KG1 (cell line): ENCODE data around the gene RNF141.

Experiments
- DNase-seq: peaks from one replicate; lab custom pipeline; 2025; lab: John Stamatoyannopoulos, UW

Gene RNF141

GRCh38 chr11:10522276-10522675, 18.7 kb downstream of the RNF141 start:
- no peak for DNase-seq

DNA sequence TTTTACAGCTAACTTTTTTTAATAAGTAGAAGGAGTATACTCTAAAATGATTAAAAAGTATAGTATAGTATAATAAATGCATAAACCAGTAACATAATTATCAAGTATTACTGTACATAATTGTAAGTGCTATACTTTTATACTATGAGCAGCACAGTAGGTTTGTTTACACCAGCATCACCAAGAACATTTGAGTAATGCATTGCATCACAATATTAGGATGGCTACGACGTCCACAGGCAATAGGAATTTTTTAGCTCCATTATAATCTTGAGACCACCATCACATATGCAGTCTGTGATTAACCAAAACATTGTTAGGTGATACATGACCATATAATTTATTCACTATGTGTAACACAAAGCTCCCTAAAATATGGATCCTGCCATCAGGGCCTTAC, 20.4 kb downstream of the RNF141 start:
- DNase-seq, result no peak

DNA sequence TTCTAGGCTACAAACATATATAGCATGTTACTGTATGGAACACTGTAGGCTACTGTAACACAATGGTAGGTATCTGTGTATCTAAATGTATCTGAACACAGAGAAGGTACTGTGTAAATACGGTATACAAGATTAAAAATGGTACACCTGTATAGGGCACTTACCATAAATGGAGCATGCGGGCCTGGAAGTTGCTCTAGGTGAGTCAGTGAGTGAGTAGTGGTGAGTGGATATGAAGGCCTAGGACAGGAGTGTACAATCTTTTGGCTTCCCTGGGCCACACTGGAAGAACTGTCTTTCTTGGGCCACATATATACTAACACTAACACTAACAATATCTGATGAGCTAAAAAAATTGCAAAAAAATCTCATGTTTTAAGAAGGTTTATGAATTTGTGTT, 21.4 kb downstream of the RNF141 start:
- DNase-seq, result no peak

DNA sequence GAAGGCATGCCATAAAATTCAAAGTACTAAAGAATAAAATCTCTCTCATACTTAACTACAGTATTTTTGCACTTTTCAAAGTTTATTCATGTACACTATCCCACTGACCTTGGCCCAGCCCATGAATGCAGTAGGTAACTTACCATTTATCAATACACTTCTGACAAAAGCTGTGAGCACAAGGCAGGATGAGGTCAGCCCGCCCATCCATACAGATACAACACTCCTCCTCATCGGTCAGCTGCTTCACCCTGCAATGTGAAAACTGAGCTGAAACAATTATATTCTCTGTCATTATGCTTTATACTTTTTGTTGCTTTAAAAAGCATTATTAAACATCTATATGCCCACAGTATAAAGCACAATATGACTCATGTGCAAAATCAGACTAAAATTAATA, 22.1 kb downstream of the RNF141 start:
- DNase-seq, result no peak

DNA sequence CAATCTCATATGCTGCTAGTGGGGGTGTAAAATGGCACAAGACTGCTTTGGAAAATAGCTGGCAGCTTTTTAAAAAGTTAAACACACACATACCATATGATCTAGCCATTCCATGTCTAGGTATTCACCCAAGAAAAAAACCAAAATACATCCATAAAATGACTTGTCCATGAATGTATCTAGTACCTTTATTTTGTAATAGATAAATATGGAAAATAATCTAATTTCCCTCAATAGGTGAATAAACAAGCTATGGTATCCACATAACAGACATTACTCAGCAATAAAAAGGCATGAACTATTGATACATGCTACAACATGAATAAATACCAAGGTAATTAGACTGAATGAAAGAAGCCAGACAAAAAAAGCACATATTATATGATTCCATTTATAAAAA, 22.9 kb downstream of the RNF141 start:
- DNase-seq, result no peak

DNA sequence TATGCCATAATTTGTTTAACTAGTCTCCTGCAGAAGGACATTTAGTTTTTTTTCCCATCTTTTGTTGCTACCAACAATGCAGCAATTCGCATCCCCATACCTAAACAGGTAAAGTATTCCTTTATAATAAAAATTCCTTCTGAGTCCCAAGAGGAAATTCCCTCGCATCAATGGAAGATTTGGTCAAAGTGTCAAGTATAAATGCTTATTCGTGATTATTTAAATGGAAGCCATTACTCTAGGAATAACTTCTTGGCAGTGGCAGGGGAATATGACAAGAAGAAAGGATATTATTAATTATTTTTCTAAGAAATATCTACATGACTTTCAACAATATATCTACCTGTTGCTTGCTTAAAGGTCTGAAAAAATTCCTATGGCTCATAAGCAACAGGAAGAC, 25.6 kb downstream of the RNF141 start:
- no peak for DNase-seq

DNA sequence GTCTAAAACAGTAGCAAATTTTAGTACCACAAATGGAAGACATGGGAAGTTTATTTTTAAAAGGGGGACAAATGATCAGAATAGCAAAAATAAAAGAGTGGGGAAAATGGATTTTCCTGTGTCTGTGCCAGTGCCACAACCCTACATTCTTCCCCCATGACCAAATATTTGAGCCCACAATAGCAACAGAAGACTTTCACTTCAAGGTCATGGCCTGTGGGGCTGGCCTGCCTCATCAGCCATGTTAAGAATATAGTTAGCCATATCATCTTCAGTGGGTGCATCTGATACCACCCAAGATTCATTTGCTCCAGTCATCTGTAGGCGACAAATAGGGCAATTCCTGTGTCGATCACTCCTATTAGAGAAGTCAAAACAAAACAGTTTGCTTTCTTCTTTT, 26.3 kb downstream of the RNF141 start:
- DNase-seq, result no peak

DNA sequence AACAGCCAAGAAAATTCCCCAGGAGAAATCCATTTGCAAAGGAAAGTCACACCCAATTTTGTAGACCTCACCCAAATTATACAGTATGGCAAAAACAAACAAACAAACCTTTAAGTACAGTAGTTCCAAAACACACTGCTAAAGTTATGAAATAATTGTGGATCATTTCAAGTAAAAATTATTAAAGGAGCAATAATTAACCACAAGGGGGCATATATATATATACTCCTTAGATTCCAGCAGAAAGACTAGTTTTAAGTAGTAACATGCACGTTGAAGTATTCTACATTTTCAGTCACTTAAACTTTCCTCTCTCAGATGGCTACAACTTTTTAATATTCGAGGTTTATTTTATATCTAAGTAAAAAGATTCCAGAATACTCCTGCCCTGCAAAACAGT, 26.8 kb downstream of the RNF141 start:
- no peak for DNase-seq

GRCh38 chr11:10511181-10511621, 29.8 kb downstream of the RNF141 start:
- no peak for DNase-seq

GRCh38 chr11:10506008-10506370, 35.0 kb downstream of the RNF141 start:
- DNase-seq, result no peak

- no peak for DNase-seq
Observed at GRCh38 chr11:10505278-10506007, 35.5 kb downstream of the RNF141 start.

DNA sequence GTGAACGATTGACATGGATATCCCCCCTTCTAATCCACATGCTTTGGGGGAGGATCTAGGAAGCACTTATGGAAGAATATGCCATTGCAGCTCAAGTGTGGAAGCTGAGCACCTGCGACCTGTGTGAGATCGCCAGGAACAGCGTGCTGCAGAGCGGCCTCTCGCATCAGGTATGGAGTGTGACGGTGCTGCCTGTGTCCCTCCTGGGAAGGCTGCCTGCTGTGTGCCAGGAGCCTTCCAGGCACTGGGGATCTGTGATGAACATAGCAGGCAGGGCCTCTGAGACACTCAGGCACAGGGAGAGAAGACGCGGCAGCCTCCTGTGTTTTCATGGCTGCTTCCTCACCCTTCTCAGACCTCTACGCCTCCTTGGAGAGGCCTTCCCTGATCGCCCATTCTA, 36.5 kb downstream of the RNF141 start:
- no peak for DNase-seq

GRCh38 chr11:10503777-10504480, 37.1 kb downstream of the RNF141 start:
- DNase-seq, result no peak

GRCh38 chr11:10503221-10503620, 37.8 kb downstream of the RNF141 start:
- DNase-seq, result no peak

DNA sequence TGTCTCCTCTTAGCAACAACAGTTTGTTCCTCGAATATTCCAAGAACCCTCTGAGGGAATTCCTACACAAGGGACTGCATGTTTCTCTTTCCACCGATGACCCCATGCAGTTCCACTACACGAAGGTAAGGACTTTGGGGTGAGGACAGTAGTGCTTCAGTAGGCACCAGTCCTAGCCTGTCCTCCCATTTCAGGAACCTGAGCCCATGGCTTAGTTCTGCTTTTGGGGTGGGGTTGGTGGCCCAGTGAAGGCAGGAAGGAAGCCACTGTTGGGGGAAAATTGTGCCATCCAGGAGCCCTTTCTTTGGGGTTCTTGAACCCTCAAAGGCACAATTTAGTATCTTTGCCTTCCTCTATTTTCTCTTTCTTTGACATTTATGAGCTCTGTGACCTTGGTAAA, 38.2 kb downstream of the RNF141 start:
- DNase-seq, result peak; percentile 26

GRCh38 chr11:10502065-10502680, 38.8 kb downstream of the RNF141 start:
- DNase-seq, result no peak

- DNase-seq, result no peak
Observed at GRCh38 chr11:10500757-10501684, 40.0 kb downstream of the RNF141 start.

GRCh38 chr11:10499874-10500601, 40.9 kb downstream of the RNF141 start:
- no peak for DNase-seq

- no peak for DNase-seq
Observed at GRCh38 chr11:10499452-10499851, 41.5 kb downstream of the RNF141 start.

- DNase-seq, result no peak
Observed at GRCh38 chr11:10498426-10499250, 42.3 kb downstream of the RNF141 start.

DNA sequence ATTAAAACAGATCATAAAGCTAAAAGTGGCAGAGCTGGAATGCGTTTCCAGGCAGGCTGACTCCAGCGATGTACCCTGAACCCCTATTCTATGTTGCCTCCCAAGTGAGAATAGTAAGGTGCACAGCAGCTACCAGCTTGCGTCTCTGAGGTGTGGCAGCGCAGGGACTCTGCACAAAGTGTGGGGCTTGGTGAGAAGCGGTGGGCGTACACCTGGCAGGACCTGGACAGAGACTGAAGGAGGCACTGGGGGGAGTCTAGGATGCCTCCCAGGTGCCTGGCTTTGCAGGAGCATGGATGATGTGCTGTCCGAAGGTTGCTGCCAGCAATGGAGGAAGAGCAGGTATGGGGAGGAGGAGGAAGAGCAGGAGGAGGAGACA, 43.0 kb downstream of the RNF141 start:
- no peak for DNase-seq
